HG03095 (cell line): ENCODE results near the gene UFSP1.

ENCODE experiments used
- ATAC-seq: cut with Tn5 transposase; IDR thresholded peaks from one replicate; pipeline ENCODE4 v1.9.1; 2021; ENCODE audit warnings: moderate library complexity; ENCODE audit not compliant: unreplicated experiment

The UFSP1 gene

GRCh38 chr7:100882785-100883526 is 6.6 kb downstream of the UFSP1 start:
- ATAC-seq = no peak

- ATAC-seq = no peak
Observed at GRCh38 chr7:100882201-100882600, 7.3 kb downstream of the UFSP1 start.

GRCh38 chr7:100881136-100881535 is 8.4 kb downstream of the UFSP1 start:
- ATAC-seq = no peak

GRCh38 chr7:100880645-100881044 is 8.9 kb downstream of the UFSP1 start:
- ATAC-seq = no peak

- no peak for ATAC-seq
Observed at GRCh38 chr7:100879685-100880261, 9.7 kb downstream of the UFSP1 start.

- no peak for ATAC-seq
Observed at GRCh38 chr7:100878685-100879084, 10.8 kb downstream of the UFSP1 start.

- no peak for ATAC-seq
Observed at GRCh38 chr7:100878013-100878412, 11.5 kb downstream of the UFSP1 start.

GRCh38 chr7:100875356-100875751 is 14.2 kb downstream of the UFSP1 start:
- ATAC-seq = peak; percentile 14

GRCh38 chr7:100874577-100875355 is 14.7 kb downstream of the UFSP1 start, which contains the start of gene SRRT:
Gene SRRT (plus strand): TSS chr7:100875103. CDS start chr7:100875591, 488 bp downstream.
- ATAC-seq = peak; percentile 90

GRCh38 chr7:100874300-100874576 is 15.3 kb downstream of the UFSP1 start:
- no peak for ATAC-seq

GRCh38 chr7:100873599-100874299 is 15.8 kb downstream of the UFSP1 start:
- ATAC-seq = no peak

GRCh38 chr7:100867776-100868485 is 21.6 kb downstream of the UFSP1 start:
- no peak for ATAC-seq

GRCh38 chr7:100867040-100867775 is 22.3 kb downstream of the UFSP1 start, which contains the start of gene TRIP6:
Gene TRIP6 (plus strand): TSS chr7:100867387. CDS start chr7:100867498, 111 bp downstream.
- no peak for ATAC-seq

GRCh38 chr7:100866729-100867039 is 22.8 kb downstream of the UFSP1 start:
- no peak for ATAC-seq

- ATAC-seq = no peak
Observed at GRCh38 chr7:100865938-100866728, 23.4 kb downstream of the UFSP1 start.

- ATAC-seq = no peak
Observed at GRCh38 chr7:100865372-100865911, 24.1 kb downstream of the UFSP1 start.

- no peak for ATAC-seq
Observed at GRCh38 chr7:100864263-100864845, 25.2 kb downstream of the UFSP1 start.

- no peak for ATAC-seq
Observed at GRCh38 chr7:100863406-100863950, 26.0 kb downstream of the UFSP1 start.

- ATAC-seq = no peak
Observed at GRCh38 chr7:100861616-100861985, 27.9 kb downstream of the UFSP1 start.
